HT-29 (cell line): Measurements from ENCODE around the gene MUC4. TPM values are rescaled to one million over a fixed set of nuclear protein-coding genes. Genes with fewer than 3 reads are reported as not detected.
"Not testable (repeated sequence)": the region's sequence is repeated elsewhere in the genome, so short reads cannot be mapped to it uniquely, and the experiment has no call there.

Experiments
- DNase-seq: peaks from one replicate; pipeline ENCODE4 v3.0.0-alpha.2; 2015; ENCODE audit warnings: low spot score
- total RNA-seq: library from RNA; depleted of rRNA; stranded (reverse); fragments of >200 nt; shearing (Covaris generic); gene quantifications from 2 replicates; pipeline ENCODE4 v1.2.3, GENCODE V29; 2014

MUC4 gene
- total RNA-seq, 1 experiment from 2014 or later: not detected

DNA sequence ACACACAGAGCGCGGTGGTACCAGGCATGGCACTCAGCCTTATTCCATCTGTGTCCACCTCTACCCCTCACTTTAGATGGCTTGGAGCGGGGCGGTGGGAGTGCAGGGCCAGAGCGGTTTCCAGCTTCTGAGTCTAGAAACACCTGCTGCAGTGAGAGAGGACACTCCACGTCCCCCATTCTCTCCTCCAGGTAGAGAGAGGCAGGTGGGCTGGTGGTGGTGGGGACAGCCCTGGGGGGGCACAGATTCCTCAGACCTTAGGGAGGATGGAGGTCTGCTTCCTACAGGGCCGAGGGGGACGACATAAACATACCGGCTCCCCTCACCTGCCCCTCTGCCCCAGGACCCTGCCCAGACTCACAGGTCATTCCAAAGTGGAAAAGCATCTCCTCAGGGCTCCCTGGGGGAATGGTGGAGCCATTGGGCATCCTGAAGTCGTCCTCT is 50.6 kb downstream of the MUC4 start:
- no peak for DNase-seq

DNA sequence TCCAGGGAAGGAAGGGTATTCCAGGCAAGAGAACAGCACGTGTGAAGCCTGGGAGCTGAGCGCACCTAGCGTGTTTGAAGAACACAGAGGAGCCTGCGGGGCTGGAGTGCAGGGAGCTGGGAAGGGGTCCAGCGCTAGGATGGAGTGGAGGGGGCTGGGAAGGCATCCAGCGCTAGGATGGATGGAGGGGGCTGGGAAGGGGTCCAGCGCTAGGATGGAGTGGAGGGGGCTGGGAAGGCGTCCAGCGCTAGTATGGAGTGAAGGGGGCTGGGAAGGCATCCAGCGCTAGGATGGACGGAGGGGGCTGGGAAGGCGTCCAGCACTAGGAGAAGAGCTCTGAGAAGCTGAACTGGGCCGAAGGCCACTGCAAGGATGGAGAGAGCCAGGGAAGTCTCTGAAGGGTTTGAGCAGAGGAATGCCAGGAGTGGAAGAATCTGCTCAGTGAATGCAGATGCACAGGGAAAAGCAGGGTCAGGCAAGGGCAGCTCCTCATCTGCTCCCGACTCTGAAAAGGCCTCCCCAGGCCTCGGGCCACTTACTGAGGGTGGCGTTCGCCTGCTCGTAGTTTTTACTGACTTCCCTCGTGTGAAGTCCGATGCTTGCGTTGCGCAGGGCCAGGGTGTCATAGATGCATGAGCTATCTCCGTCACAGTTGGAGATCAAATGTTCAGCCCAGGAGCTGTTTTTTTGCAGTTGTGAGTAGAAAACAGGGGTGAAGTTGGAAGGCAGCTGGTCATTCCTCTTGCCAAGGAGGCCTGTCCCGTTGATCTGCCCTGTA is 51.2 kb downstream of the MUC4 start:
- no peak for DNase-seq

DNA sequence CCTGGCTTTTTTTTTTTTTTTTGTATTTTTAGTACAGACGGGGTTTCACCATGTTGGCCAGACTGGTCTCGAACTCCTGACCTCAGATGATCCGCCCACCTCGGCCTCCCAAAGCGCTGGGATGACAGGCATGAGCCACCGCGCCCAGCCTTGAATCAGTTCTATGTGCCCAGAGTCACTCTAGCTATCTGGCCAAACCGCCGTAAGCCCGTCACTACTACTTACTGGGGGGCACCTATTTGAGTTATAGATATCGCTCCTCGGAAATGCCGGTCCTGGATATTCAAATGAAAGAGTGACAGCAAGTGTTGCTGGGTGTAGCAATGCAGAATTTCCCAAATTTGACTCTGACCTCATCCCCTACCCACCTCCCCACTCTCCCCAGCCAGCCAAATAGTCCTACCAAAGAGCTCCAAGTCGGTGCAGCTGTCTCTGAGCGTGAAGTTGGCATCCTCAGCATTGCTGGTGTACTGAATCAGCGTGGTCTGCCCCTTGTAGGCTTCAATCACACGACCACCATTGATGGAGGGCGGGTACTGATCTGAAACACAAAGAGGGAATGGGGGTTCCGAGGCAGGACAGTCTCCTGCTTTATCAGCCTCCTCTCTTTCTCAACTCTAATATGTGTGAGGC is 52.9 kb downstream of the MUC4 start:
- DNase-seq: no peak

GRCh38 chr3:195757827-195758226 is 53.9 kb downstream of the MUC4 start:
- no peak for DNase-seq

- no peak for DNase-seq
Measured at GRCh38 chr3:195757438-195757770, 54.3 kb downstream of the MUC4 start.

DNA sequence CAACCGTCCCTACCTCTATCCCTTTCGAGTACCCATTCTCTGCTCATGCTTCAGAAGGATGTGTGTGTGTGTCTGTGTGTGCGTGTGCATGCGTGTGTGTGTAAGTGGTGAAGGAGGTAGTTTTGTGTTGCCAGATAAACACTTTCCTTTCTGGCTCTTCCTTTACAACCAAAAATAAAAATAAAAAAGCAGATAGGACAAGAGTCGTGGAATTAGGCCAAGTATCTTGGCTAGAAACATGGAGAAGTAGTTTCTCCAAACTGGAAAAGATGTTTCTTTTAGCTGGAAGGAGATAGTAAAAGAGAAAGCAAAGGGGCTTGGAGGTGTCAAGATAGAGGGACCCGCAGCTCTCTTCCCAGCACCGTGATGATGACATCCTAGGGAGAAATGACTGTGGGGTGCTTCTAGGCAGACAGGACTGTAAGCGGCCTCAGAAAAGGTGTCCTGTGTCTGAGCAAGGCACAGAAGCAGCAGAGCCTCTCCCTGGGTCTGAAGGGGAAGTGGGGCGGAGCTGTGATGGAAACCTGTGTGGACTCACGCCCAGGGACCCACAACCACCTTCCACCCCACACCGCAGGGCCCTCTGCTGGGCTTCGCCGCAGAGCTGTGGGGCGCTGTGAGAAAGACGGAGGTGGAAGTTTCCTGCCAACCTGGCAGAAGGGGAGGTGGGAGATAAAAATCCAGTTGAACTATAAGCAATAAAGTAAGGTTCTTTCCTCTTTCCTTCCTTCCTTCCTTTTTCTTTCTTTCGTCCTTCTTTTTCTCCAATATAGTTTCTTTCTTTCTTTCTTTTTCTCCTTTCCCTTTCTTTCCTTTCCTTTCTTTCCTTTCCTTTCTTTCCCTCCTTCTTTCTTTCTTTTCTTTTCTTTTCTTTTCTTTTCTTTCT is 55.7 kb downstream of the MUC4 start:
- DNase-seq: no peak

DNA sequence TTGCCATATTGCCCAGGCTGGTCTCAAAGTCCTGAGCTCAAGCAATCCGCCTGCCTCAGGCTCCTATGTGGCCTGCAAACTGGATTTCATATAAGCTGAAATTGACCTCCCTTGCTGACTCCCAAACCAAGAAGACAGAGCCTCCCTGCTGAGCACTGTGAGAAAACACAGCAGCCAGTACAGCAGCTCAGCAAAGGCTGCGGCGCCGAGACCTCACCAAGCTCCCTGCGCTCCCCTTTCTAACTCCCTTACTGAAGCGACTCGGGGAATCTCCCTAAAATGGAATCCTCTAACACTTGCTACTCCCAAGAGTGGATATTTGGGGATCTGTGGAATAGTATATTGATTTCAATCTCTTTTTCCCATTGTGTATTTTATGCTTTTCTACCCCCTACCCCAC is 56.3 kb downstream of the MUC4 start:
- no peak for DNase-seq

DNA sequence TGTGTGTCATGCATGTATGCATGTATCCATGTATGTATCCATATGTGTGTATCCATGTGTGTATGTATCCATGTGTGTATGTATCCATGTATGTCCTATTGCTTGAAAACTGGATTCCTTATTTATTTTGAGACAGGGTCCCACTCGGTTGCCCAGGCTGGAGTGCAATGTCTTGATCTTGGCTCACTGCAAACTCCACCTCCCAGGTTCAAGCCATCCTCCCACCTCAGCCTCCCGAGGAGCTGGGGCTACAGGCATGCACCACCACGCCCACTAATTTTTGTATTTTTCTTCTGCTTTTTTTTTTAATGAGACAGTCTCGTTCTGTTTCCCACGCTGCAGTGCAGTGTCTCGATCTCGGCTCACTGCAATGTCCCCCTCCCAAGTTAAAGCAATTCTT is 56.8 kb downstream of the MUC4 start:
- DNase-seq: no peak

- no peak for DNase-seq
Measured at GRCh38 chr3:195754141-195754540, 57.6 kb downstream of the MUC4 start.

GRCh38 chr3:195753581-195753980 is 58.1 kb downstream of the MUC4 start:
- DNase-seq: no peak

DNA sequence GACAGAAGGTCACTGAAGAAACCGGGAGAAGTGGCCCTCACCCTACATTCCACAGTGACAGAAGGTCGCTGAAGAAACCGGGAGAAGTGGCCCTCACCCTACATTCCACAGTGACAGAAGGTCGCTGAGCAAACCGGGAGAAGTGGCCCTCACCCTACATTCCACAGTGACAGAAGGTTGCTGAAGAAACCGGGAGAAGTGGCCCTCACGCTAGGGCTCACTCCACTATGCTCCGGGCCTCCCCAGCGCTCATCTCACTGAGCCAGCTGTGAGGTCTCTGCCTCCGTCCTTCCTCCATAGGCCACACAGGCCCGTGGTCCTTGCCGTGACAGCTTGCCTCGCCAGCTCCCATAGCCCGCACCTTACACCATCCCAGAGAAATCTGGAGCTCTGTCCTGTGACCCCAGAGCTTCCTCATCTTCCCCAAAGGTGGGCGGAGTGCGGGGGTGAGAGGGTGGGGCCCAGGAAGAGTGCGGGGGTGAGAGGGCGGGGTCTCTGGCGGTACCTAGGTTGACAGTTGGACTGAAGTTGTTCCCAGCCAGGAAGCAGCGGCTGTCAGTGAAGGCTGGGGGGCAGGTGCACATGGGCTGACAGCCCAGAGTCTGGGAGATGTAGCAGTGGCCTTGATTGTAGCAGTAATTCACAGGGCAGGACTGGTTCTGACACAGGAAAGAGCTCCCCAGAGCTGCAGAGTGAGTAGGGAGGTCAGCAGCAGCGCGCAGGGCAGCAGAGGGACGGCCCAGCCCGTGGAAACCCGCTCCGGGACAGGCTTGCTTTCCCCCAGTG is 59.0 kb downstream of the MUC4 start:
- DNase-seq: no peak

- no peak for DNase-seq
Measured at GRCh38 chr3:195752066-195752465, 59.7 kb downstream of the MUC4 start.

DNA sequence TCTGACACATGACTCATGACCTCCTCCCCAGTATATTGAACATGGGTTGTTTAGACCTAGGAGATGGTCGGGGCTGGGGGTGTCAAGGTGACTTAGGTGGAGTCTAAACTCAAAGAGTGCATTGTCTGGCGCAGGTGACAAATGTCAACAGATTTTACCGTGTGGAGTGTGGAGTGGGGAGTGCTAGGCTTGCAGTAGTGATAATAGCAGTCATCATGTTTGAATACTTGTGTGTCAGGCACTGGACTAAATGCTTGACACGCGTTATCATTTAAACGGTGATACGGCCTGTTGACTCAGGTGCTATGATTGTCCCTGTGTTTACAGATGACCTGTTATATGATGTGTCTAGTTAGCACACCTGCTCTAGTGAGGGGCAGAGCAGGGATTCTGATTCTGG is 60.2 kb downstream of the MUC4 start:
- no peak for DNase-seq

GRCh38 chr3:195750797-195751520 is 60.8 kb downstream of the MUC4 start:
- no peak for DNase-seq

GRCh38 chr3:195749101-195749500 is 62.6 kb downstream of the MUC4 start:
- not testable (repeated sequence) for DNase-seq

GRCh38 chr3:195748661-195749060 is 63.1 kb downstream of the MUC4 start:
- no peak for DNase-seq

DNA sequence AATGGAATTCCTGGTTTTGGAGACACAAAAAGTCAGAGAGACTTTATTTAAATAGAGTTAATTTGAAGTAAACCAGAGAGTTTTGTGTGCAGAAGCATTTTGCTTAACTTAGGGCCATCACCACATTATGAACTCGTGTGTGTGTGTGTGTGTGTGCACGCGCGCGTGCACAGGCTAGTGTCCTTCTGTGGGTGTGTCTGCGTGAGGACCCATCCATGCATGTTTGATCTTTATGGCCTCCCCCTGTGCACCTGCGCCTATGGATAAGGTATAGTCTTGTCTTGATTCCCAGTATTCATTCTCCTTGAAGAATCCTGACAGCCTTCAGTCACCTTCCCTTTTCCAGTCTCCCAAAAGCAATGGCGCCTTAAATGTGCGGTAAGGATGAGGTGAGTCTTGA is 65.0 kb downstream of the MUC4 start:
- DNase-seq: no peak

DNA sequence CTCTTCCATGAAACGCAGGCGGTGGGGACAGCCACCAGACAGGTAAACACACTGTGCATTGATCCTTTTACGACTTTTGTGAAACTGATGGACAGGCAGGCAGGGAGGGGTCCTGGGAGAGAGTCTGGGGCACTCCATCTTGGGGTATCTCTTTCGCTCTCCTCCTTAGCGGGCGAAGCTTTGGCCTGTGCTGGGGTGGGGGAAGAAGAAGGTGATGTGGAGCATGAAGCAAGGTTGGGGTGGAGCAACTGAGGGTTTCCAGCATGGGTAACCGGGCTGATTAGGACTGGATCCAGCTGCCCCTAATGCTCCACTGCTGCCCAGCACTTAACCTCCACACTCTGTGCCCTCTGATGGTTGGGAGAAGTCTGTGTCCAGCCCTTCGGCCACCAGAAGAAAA is 65.4 kb downstream of the MUC4 start:
- DNase-seq: no peak

DNA sequence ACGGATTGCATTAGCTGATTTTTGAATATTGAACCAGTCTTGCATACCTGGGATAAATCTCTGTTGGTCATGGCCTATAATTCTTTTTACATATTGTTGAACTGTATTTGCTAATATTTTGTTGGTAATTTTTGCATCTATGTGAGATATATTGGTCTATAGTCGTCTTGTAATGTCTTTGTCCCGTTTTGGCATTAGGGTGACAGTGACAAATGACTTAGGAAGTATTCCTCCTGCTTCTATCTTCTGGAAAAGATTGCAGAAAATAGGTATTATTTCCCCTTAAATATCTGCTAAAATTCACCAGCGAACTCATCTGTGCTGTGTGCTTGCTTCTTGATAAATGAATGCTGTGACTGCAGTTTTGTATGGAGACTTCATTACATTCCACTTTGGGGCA is 67.3 kb downstream of the MUC4 start:
- no peak for DNase-seq

DNA sequence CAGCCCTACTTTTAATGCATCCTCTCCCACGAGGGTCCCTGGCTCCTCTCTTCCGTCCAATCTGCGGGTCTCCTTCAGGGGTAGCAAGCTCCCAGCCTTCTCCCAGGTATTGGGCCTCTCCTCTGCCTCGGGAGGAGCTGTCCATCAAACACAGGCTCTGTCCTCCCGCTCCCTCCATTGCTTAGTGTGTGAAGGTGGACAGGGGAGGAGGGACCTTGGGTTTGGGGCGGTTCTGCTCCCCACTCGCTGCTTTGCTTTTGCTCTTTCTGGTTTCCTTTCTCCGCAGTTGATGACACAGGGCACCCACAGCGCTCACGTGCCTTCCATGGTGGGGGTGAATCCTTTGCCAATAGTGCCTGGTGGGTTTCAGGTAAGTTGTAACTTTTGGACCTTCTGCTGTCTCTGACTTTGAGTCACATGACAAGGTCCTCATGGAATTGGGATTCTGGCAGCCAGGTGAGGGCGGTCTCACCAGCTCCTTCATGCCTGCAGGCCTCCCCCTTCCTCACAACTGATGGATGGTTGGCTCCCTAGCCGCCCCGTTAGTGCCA is 72.1 kb downstream of the MUC4 start:
- DNase-seq: no peak
